GM12892 (cell line): Measurements from ENCODE around the gene HMCN1.

Experiments
- POLR2A ChIP-seq: IDR thresholded peaks from 2 replicates; pipeline ENCODE4 v1.6.1; 2011; ENCODE audit warnings: low read depth, low read length, control low read depth
- POLR2AphosphoS5 ChIP-seq: IDR thresholded peaks from 2 replicates; pipeline ENCODE4 v1.6.1; 2011; ENCODE audit warnings: low read depth, low read length, control low read depth
- TAF1 ChIP-seq: IDR thresholded peaks from 2 replicates; pipeline ENCODE4 v1.6.1; 2011; ENCODE audit warnings: low read depth, mild to moderate bottlenecking, control low read depth, low read length, borderline replicate concordance

DNA sequence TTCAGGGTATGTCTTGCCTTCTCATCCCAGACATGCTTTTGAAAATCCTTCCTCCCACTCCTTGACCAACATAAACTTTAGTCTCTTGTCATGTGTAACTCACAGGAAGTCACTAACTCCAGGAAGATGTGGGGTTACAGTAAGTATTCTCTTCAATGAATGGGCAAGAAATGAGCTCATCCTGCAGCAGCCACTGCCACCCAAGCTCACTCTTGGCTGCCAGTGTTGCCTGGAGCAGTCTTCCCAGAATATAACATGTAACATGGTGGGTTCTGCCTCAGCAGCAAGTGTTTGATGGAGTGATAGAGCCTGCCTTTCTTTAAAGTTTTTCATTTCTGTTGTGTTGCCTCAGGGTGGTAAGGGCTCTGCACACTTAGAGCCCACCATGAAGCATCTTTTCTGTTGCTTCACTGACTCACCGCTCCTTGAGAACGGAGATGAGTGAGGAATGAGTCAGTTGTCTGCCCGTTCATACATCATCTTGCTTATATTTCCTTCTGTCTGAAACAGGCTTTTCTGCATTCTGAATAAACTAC lies 453.9 kb downstream of the HMCN1 start:
- TF ChIP-seq TAF1 (no peak), POLR2A (no peak), POLR2AphosphoS5 (no peak)
